Measurements from ENCODE around the gene TEAD4.

The TEAD4 gene

DNA sequence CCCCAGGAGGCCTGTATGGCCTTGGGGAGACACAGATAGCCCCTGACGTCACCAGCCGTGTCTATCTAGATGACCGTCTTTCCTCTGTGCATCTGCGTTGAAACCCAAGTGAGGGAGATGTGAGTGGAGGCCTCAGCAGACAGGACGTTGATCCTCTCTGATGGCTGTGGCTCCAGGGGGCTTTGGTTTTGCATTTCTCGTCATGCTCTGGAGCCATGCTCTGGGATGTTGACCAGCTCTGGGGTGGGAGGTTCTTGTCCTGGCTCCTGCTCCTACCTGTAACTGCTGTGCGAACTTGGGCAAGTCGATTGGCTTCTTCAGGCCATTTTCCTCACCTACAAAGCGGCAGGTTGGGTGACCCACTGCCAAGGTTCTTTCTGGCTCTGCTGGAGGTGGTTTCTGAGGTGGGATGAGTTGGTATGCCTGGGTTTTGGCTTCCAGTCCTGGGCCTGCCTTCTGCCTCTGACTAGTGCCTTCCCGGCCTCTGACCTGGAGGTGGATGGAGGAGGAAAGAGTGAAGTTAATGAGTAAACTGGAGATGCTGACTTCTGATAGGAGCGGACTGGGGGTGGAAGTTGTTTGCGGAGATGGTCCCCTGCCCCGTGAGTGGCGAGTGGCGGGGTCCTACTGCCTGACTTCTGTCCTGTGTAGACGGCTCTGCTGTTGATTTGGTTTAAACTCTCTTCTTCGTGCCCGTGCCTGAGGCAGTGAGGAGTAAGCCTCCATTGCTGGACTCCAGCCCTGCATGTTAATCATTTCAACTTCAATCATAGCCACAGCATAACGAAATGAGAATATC lies 126.3 kb downstream of the TEAD4 start:
- DNase-seq, result no peak

DNA sequence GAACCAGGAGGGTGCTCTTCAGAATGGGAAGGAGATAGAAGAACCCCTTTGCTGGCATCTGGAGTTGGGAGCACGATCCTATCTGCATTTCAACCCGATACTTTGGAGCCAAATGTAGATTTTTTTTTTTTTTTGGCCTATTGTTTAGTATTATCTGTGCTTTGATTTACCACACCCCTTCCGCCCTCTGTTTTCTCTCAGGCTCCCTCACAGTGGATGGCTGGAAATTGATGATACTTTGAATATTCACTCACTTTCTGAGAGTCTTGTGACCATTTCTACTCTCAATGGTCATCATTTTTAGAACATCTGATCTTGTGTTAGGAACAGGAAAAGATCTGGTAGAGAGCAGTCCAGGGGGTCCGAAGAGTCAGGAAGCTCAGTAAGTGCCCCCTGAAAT lies 127.0 kb downstream of the TEAD4 start:
- no peak for DNase-seq

DNA sequence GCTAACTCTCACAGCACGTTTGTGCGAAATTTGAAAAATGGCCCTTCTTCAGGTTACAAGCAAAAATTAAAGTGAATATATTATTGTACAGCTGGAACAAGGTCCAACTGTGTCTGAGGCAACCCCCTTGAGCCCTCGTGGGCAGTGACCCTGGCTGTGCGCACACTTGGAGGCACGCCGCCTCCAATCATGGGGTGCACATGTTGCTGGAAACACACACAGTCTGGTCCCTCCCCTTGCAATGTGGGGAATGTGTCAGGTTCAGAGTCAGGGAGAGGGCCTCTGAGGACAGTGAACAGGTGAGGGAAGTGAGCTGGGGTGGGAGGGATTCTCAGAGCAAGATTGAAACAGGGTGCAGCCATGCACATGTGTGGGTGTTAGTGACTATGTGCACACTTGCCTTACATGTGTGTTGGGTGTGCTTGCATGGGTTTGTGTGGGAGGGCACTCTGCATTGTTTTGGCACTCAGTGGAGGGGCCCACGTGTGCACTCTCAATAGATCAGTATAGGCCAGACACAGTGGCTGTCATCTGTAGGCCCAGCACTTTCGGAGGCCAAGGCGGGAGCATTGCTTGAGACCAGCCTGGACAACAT lies 127.6 kb downstream of the TEAD4 start:
- DNase-seq, result no peak

DNA sequence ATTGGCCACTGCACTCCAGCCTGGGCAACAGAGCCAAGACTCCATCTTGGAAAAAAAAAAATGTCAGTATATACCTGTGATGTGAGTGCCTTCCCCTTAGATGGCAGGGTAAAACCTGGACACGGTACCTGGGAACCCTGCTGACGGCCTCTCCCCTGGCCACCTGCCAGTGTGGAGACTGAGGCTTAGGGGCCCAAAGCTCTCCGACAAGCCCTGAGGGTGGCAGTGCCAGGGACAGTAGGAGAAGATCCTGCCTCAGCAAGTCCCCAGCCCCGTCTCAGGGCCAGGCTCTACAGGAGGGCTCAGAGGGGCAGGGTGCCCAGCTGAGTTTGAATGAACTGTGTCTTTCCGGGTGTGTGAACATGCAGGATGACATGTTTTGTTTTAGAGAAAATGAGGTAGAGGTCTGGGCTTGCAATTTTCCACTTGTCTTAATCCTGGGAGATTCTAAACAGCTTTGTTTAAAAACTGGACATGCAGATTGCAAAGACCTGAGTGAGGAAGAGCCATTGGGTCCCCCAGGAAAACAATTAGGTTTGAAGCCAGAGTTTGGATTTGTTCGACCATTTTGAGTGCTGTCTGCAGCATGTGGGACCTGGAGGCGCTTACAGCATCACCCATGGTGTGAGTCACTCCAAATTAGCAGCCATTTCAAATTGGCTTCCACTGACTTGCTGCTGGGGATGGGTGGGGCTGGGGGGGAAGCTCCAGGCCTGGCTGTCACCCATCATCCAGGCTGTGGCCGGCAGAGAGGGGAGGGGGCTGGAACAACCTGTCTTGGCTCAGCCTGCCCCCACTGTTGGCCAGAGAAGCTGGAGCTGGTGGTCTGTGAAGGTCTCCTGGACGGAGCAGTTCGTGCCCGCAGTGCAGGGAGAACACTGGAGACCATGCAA lies 128.8 kb downstream of the TEAD4 start:
- peak; percentile 28 for DNase-seq

DNA sequence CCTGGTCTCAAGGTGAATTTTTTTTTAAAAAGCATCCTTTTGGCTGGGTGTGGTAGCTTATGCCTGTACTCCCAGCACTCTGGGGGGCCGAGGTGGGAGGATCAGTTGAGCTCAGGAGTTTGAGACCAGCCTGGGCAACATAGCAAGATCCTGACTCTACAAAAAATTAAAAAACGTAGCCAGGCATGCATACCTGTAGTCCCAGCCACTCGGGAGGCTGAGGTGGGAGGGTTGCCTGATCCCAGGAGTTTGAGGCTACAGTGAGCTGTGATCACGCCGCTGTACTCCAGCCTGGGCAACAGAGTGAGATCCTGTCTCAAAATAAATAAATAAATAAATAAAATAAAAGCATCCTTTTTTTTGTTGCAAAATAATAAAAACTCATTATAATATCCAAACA lies 130.4 kb downstream of the TEAD4 start:
- no peak for DNase-seq
